GM18873 (cell line): ENCODE data around the gene TOMM6.
A peak's percentile ranks its signal among the peaks of the same experiment; 100 is the strongest.

Source experiments
- ATAC-seq: cut with Tn5 transposase; IDR thresholded peaks from one replicate; pipeline ENCODE4 v1.9.1; 2021; ENCODE audit warnings: mild to moderate bottlenecking, moderate library complexity, moderate number of reproducible peaks; ENCODE audit not compliant: unreplicated experiment, low FRiP score

TOMM6 gene

DNA sequence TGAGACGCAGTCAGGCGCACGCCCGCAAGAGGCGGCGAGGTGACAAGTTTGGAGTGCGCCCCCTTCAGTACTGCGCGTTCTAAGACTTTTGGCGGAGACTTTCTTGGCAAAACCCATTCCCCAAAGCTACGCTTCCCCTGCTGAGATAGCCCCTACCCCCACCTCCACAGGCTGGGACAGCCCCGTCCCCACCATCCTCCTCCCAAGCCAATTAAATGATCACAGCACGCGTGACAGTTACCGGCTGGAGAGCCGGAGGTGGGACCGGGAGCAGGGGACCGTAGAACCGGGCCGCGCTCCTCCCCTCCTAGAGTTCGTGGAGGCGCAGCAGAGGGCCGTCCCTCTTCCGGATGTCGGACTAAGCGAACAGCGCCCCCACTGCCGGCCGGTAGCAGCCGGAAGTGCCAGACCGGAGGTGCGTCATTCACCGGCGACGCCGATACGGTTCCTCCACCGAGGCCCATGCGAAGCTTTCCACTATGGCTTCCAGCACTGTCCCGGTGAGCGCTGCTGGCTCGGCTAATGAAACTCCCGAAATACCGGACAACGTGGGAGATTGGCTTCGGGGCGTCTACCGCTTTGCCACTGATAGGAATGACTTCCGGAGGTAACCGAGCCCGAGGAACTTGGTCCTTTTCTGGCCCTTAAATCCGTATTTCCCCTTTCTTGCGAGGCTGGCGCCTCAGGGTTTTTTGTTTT, at the start of gene TOMM6:
Gene TOMM6 (plus strand): TSS at position 476 of the 699 bp plus-strand sequence. CDS start 4 bp downstream, at position 480.
- peak; percentile 72 for ATAC-seq

DNA sequence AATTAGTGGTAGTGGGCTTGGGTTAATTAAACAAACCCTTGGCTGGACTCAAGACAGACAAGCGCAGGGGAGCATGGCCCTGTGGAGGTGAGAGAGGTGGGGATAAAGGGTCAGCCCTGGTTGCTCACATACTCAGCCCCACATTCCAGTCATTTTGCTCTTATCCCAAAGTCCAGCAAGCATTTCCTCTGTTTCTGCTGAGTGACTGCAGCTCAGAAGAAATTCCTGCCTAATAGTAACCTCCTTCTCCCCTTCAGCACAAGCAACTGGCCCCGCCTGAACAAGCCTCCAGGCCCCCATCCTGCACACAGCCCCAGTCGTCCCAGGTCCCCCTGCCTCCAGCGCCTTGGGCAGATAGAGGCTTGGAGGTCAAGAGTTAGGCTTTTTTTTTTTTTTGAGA, 48.5 kb upstream of the TOMM6 start:
- ATAC-seq: no peak

DNA sequence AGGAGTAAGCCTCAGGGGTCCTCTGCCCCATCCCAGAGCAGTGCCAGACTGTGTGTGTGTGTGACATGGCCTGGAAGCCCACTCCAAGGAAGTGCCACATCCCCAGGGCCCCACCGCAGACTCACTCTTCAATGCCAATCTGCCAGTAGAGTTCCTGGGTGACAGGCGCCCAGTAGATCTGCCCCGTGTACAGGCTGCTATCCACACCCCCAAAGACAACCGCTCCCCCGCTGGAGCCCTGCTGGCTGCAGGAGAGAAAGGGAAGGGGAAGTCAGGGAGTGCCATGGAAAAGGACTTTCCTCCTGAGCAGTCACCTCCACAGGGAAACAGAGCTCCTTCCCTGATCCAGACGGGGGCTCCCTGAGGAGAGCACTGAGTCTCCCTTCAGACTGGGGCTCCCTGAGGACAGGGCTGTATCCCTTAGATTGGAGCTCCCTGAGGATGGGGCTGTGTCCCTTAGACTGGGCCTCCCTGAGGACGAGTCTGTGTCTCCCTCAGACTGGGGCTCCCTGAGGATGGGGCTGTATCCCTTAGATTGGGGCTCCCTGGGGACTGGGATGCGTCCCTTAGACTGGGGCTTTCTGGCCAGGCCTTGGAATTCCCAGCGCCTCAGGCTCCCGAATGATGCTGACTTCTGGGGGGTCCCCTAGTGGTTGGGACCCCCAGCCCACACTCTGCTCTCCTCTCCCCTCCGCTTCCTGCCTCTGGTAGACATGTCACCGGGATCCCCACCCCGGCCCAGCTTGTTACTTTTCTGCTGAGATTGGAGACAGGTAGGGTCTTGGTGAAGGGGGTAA, 46.9 kb upstream of the TOMM6 start:
- ATAC-seq: no peak

DNA sequence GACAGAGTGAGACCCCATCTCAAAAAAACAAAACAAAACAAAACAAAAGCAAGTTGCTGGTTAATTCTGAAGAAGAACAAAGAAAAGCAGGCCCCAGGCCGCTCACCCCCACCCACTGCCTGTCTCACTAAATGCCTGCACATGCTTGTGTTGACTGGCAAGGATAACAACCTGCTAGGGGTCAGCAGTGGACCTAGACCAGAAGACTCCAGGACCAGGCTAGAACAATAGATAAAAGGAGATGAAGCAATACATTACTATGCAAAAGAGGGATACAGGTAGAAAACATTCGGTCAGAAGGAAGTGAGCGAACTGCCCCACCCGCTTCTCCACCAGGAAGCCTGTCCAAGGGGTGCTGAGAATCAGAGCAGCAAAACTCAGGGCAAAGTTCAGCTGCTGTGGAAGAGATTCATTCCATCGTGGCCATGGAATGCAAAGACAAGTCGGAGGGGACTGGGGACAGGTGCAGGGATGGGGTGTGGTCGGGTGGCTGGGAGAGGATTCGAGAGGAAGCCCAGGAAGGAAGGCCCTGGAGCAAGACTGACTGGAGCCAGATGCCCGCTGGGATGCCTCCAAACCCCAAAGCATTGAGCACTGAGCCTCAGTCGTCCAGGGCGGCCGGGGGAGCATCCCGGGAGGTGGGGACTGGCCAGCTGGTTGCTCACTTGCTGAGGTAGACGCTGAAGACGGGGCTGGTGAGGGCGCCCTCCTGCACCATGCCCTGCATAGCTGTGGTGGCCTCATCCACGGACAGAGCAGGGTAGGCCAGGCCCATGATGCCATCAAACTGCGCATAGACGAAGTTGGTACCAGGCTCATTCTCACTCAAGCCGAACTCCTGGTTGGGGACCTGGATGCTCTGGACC, 45.6 kb upstream of the TOMM6 start:
- ATAC-seq: no peak

GRCh38 chr6:41743406-41744235, 43.9 kb upstream of the TOMM6 start:
- no peak for ATAC-seq

DNA sequence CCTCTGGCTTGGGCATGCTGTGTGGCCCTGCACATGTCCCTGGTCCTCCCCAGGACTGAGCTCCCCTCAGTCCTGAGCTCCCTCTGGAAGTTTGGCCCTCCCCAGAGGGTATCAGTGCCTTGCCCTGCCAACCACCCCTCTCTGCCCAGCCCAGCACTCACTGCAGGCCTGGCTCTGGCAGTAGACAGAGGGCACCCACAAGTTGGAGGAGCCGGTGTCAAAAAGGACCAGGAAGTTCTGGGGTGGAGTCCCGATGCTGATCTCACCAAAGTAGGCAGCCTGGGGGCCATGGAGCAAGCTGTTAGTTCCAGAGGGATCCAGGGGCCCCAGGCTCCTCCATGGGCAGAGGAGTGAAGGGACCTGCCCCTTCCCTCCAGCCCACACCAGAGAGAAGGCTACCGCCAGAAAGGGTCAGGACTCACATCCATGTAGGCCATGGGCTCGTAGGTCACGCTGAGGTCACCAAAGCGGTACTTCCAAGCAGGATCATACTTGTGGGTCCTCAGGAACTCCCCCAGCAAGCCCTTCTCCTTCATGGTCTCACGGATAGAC, 43.2 kb upstream of the TOMM6 start:
- no peak for ATAC-seq

GRCh38 chr6:41746107-41746506, 41.4 kb upstream of the TOMM6 start:
- ATAC-seq: no peak

- ATAC-seq: no peak
Measured at GRCh38 chr6:41747256-41748101, 40.0 kb upstream of the TOMM6 start, which contains the start of gene PGC. Gene PGC (minus strand): TSS chr6:41747397. CDS start chr6:41747334, 63 bp downstream.

GRCh38 chr6:41748102-41748477, 39.4 kb upstream of the TOMM6 start:
- no peak for ATAC-seq

GRCh38 chr6:41748542-41748941, 39.0 kb upstream of the TOMM6 start:
- ATAC-seq: no peak

- ATAC-seq: no peak
Measured at GRCh38 chr6:41750374-41750773, 37.1 kb upstream of the TOMM6 start.

GRCh38 chr6:41755895-41756294, 31.6 kb upstream of the TOMM6 start:
- no peak for ATAC-seq

- ATAC-seq: no peak
Measured at GRCh38 chr6:41756354-41756753, 31.1 kb upstream of the TOMM6 start.

DNA sequence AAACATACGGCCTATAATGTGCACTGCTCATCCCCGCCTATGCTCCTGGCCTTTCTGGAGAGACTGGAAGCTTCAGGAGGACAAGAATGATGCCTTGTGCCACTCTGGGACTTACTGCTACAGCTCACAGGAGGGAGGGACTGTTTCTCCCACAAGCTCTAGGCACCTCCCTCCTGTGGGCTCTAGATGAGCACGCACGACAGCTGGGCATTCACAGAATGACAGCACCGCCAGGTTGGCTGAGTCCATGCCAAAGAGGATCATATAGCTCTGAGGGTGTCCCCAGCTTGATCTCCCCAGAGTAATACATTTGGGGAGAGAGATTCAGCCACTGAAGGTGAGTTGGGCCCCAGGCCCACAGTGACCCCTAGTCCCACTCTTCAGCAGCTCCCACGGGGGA, 30.2 kb upstream of the TOMM6 start:
- ATAC-seq: no peak

- no peak for ATAC-seq
Measured at GRCh38 chr6:41757931-41758640, 29.4 kb upstream of the TOMM6 start.

DNA sequence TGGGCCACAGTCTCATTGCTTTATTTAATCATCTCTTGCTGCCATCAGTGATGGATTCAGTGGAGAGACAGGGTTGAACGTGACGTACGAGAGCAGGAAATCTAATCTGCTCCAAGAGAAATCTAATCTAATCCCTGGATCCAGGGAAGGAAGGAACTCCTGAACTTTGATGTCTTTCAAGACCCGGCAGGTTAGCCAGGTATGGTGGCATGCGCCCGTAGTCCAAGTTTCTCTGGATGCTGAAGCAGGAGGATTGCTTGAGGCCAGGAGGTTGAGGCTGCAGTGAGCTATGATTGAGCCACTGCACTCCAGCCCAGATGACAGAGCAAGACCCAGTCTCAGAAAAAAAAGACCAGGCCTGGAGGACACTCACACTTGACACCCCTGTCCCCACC, 28.9 kb upstream of the TOMM6 start:
- no peak for ATAC-seq

GRCh38 chr6:41759106-41759904, 28.2 kb upstream of the TOMM6 start:
- ATAC-seq: no peak
